ENCODE measurements around the gene NINL.
"Not testable (repeated sequence)": the region's sequence is repeated elsewhere in the genome, so short reads cannot be mapped to it uniquely, and the experiment has no call there.

Gene NINL

DNA sequence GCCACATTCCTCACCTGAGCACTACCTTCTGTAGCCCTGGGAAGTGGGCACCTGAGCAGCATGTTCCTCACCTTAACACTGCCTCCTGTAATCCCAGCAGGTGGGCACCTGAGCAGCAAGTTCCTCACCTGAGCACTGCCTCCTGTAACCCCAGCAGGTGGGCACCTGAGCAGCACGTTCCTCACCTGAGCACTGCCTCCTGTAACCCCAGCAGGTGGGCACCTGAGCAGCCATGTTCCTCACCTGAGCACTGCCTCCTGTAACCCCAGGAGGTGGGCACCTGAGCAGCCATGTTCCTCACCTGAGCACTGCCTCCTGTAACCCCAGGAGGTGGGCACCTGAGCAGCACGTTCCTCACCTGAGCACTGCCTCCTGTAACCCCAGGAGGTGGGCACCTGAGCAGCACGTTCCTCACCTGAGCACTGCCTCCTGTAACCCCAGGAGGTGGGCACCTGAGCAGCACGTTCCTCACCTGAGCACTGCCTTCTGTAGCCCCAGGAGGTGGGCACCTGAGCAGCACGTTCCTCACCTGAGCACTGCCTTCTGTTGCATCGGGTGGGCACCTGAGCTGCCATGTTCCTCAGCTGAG is 82.2 kb downstream of the NINL start:
- DNase-seq (ENCODE audit: low read depth, low spot score) = not testable (repeated sequence)

GRCh38 chr20:25500880-25501351 is 84.4 kb downstream of the NINL start:
- DNase-seq (ENCODE audit: low read depth, low spot score) = no peak

DNA sequence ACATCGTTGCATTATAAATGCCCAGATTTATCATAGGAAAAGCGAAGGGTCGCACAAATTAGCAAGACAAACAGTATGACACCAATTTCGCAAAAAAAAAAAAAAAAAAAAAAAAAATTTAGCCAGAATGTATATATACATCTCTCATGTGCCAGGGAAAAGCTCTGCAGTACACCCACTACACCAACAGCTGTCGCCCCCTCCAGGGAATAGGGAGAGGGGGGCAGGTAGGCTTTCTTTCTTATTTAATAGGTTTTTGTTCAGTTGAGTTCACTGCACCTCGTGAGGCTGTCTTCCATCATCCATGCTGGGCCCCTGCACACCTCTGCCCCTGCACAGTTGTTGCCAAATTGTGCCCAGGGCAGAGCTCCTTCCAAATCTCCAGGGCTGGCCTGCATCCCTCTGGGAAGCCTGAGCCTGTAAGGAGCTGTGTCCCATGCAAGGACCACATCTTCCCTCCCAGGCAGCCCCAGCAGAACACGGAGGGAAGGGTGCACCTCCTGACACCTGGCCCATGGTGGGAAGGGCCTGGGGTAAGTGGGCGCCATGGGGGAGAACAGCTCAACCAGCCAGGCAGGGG is 85.4 kb downstream of the NINL start:
- no peak for DNase-seq (ENCODE audit: low read depth, low spot score)

- DNase-seq (ENCODE audit: low read depth, low spot score) = no peak
Measured at GRCh38 chr20:25499031-25499430, 86.3 kb downstream of the NINL start.

- DNase-seq (ENCODE audit: low read depth, low spot score) = no peak
Measured at GRCh38 chr20:25498280-25498606, 87.1 kb downstream of the NINL start.

GRCh38 chr20:25497586-25498279 is 87.6 kb downstream of the NINL start:
- no peak for DNase-seq (ENCODE audit: low read depth, low spot score)

- DNase-seq (ENCODE audit: low read depth, low spot score) = no peak
Measured at GRCh38 chr20:25496968-25497401, 88.3 kb downstream of the NINL start.

- DNase-seq (ENCODE audit: low read depth, low spot score) = no peak
Measured at GRCh38 chr20:25496165-25496967, 89.0 kb downstream of the NINL start.

DNA sequence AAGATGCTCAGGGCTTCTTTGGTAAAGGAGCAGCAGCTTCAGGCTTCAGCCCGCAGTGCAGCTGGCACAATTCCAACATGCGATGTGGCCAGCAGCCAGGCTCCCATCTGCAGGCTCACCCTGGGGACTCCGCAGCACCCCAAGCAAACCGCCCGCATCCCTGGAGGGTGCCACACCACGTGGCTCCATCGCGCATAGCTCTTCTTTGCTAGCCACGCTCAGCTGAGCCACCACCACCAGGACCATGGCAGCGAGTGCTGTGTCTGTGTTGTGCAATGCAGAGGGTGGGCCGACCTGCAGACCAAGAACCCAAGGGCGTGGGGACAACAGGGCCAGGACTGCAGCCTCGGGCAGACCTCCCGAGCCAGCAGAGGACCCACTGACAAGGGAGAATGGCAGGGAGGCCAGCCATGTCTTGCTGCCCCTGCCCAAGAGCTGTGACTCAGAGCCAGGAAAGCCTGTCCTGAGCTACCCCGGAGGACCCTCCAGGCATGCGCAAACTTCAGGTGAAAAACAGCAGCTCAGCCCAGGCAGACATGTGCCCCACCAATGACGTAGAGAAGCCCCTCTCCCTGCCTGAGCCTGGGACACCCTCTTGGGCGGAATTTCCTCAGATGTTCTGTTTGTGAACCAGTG is 90.0 kb downstream of the NINL start:
- DNase-seq (ENCODE audit: low read depth, low spot score) = peak; percentile 52

DNA sequence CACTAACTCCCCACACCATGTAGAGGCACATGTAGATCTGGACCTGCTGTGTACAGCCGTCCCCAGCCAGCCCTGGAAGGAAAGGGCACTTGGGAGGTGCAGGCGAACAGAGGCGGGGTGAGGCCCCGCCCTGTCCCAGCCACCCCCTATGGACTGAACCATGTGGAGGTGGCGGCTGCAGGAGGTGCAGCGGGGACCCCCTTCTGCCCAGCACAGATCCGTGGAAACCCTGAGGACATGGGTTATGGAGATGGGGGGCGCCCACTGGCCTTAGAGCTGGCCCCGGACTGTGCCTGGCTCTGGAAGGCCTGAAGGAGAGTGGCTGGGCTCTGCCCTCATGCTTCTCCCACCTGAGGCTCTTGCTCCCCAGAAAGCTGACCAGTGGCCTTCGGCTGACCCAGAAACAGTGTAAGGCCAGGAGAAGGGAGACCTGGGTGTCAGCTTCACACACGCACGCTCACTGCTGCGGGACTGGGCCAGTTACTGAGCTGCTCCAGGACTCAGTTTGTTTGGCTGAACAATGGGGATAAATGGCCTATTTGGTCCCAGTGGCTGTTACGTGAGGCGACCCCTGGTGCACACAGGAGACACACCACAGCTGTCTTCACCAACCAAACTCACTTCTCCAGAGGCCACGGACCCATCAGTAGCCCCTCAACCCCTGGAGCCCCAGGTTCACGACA is 90.7 kb downstream of the NINL start:
- DNase-seq (ENCODE audit: low read depth, low spot score) = no peak

DNA sequence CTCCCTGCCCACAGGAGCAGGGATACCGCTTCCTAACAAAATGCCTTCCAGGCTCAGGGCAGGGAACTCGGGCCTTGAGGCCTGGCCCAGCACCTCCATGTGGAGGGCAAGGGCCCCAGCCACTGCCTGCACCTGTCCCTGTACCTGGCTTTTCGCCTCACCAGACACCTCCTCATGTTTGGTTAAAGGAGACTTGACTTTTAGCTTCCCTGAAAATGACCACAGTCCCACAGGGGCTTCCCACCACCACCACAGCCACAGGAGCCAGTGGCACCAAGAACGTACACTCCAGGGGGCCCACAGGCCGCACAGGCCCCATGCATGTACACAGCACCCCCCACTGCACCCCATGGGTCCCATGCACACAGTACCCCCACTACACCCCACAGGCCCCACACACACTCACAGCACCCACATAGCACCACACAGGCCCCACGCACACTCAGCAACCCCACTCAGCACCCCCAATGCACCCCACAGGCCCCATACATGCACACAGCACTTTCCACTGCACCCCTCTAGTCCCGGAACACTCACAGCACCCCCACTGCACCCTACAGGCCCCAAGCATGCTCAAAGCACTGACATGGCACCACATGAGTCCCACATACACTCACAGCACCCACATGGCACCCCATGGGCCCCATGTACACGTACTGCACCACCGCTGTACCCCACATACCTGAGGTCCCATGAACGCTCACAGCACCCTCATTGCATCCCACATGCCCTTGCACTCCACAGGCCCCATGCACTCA is 91.4 kb downstream of the NINL start:
- no peak for DNase-seq (ENCODE audit: low read depth, low spot score)

GRCh38 chr20:25493137-25493536 is 92.2 kb downstream of the NINL start:
- no peak for DNase-seq (ENCODE audit: low read depth, low spot score)

GRCh38 chr20:25491446-25492038 is 93.8 kb downstream of the NINL start:
- no peak for DNase-seq (ENCODE audit: low read depth, low spot score)

DNA sequence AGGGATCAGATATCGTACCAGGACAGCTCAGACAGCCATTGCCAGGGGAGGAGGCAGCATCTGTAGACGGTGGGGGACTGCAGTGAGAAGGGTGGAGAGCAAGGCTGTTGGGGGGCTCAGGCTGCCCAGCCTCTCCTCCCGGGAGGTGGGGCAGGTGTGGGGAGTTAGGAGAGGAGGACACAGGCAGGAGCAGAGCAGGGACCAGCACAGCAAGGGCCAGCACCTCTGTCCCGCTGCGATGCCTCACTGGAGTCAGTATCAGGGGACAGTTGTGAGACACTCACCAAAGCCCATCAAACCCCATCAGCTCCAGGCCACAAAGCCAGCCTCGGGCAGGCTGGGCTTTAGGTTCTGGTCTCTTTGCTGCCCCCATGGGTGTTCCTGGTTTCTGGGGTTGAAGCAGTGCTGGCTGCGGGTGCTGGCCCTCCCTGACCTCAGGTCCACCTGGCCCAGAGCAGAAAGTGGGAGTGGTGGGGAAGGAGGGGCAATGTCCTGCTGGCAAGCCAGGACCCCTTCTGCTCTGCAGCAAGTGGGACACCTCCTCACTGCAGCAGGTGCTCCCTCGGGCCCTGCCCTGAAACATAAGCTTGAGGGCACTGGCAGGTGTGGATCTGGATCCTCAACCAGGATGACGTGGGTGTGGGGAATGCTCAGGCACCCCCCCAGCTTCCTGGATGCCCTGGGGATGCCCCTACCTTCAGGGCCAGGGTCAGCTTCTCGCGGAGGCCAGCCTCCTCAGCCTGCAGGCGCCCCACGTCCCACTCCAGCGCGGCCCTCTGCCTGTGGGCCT is 94.5 kb downstream of the NINL start:
- DNase-seq (ENCODE audit: low read depth, low spot score) = no peak

- DNase-seq (ENCODE audit: low read depth, low spot score) = peak; percentile 23
Measured at GRCh38 chr20:25489221-25489871, 96.0 kb downstream of the NINL start.

DNA sequence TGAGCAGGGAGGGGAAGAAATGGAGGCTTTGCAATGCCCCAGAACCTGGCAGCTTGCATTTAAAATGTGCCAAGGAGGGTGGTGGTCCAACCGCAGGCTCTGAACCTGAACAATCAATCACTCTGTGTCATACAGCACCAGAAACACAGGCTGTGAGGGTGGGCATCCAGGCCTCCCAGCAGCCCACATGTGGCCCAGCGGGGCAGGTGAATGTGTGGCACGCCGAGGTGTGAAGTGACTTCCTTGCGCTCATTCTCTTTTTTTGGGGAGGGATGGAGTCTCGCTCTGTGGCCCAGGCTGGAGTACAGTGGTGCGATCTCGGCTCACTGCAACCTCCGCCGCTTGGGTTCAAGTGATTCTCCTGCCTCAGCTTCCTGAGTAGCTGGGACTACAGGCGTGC is 97.4 kb downstream of the NINL start:
- no peak for DNase-seq (ENCODE audit: low read depth, low spot score)

DNA sequence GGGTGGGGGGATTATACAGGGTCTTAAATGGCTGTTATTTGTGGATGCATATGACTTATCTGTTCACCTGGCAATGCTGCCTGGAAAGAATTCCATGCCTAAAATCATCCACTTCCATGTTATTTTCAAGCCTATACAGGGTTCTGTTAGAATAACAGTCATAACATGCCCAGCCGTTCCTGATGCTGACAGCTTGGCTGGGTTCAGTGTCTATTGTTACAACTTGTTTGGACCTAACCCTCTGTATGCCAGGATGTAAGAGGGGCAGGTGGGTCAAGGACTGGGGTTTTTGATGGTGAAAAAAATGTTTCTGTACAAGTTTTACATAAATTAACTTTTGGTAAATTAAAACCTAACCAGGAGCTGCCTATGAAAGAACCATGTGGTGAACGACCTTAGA is 98.0 kb downstream of the NINL start:
- no peak for DNase-seq (ENCODE audit: low read depth, low spot score)

DNA sequence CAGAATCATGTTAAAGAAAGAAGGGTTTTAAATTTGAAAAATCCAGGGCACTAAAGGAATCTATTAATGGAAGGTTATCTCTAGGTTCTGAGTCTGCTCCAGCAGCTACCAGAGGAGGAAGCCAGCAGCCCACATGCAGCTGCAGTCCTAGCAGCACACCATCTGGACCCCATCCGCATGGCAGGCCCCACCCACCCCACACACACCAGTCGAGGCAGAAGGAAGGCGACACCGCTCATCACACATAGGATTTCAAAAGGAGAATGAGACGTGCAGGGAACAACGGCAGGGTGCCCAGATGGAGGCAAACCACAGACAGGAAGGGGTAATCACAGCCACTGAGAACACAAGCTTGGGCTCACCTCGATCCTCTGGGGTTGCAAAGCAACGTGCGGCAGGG is 99.0 kb downstream of the NINL start:
- DNase-seq (ENCODE audit: low read depth, low spot score) = no peak

GRCh38 chr20:25485872-25486271 is 99.5 kb downstream of the NINL start:
- DNase-seq (ENCODE audit: low read depth, low spot score) = no peak
